IPS-18c (cell line): ENCODE measurements around the gene PRDM8.

Source experiments
- H3K4me3 ChIP-seq: 2 replicates; pipeline ENCODE4 v1.7.0; 2013; ENCODE audit warnings: low read depth, mild to moderate bottlenecking, low read length, moderate library complexity; ENCODE audit not compliant: insufficient read depth
- H3K9me3 ChIP-seq: one replicate; pipeline ENCODE4 v1.6.1; 2013; ENCODE audit warnings: mild to moderate bottlenecking, low read length, moderate library complexity; ENCODE audit not compliant: control insufficient read depth, insufficient read depth

The PRDM8 gene

DNA sequence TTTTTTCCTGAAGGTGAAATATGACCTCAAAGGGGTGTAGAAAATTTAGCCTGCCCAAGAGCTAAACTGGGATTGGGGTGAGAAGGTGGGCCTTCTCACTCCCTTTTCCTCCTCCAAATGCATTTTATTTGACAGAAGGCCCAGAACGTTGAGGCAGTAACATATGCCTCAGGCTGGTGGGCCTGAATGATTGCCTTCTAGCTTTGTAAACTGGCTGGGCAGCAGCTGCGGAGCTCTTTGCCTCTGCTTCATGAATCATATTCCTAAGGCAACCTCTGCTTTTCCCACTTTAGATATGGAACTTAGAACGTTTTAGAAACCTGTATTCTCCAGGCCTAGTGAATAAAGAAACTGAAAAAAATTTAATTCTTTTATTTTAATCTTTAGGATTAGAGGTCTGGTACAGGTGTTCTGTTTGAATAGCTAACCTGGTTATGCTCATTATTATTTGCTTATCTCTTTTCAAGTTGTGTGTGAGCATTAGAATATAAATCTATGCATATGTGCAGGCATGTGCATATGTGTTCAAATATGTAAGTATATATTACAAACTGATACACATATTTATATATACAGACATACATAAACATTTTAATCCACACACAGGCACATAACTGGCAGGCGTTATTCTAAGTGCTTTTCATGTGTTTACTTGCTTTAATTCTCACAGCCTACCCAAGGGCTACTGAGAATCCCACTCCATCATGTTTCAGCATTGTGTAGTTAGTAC, 11.5 kb downstream of the PRDM8 start:
- H3K4me3 ChIP-seq: no peak overlapping the region
- peaks cover 2% of the 10 kb centered on the region for H3K9me3 ChIP-seq

DNA sequence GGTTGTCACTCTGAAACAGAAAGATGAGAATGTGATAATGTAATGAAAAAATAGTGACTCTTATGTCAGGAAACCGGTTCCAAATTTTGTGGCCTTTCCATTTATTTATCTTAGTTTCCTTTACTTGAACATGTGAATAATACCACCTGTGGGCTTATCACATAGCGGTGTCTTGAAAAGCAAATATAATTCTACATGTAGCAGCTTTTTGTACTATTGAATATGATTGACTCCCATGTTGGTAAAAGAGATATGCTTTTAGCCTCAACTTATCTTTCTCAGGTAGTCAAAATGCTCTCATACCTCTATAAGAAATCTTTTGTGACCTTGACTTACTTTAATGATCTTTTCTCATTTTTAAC, 12.0 kb downstream of the PRDM8 start:
- Histone ChIP-seq H3K4me3 (no peak overlapping the region), H3K9me3 (peaks cover 2% of the 10 kb centered on the region)

DNA sequence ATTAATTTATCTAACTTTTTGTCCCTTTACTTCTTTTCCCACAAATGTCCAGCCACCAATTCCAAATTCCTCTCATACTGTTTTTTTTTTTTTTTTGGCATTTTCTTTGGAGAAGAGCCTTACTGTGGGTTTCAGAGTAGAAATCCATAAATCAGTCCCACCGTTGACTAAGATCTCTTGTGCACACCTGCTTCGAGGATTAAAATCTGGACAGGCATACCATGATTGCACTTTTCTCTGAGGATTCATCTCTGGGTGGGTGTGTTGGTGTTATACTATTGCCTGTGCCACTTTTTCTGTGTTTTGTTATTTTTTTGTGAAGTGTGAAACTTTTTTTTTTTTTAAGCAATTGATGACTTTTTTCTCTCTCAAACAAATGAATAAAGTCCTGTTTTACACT, 13.2 kb downstream of the PRDM8 start:
- Histone ChIP-seq H3K9me3 (peaks cover 2% of the 10 kb centered on the region), H3K4me3 (no peak overlapping the region)

DNA sequence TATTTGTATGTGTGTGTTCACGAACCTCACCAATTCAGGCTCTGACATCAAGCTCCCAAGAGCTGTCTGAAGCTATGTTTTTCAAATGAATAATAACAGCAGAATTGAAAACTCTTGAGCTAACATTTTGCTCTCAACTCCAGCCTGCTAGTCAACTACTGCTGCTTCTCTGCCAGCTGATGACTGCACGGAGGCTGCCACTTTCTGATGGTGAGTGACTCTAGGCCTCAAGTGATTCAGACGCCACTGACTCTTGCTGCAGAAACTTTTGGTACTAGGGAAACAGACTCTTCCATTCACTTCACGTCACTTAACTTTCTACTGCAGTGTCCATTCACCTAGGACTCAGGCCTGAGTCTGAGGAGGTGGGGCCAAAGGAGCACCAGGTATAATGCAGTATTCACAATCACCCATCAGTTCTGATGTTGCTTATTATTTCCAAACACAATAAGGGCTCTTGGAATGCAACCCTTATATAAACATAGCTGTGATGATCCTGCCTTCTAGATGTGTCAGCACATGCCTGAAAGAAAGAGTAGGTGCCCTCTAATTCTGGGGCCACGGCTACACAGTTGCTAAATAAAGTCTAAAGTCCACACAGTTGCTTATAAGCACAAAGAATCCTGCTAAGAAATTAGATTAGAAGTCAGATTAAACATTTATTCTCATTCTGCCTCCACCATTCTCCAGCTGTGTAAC, 16.0 kb downstream of the PRDM8 start:
- Histone ChIP-seq H3K4me3 (no peak overlapping the region), H3K9me3 (no peaks in the 10 kb centered on the region)

DNA sequence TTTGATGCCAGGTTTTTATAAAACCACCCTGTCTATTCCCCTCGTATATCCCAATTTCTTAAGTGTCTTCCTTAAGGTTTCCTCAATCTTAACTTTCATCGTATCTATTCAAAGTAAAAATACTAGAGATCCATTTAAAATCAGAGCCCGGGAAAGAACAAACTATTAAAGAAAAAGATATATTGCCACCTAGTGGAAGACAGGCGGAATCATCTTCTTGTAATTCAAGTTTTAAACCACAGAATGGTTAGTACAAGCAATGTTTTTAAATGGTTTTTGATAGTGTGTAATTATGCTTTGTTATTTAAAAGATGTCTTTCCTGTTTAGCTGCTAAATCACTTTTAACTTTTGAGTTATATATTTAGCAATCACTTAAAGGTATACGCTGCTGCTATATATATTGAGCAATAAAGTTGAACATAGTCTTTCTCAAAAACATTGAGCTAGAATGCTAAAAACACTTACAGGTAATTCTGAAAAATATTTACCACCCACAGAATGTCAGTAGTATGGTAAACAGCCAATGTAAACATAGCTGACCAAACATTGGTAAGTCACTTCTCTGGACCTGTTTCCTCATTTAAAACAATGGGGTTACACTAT, 18.2 kb downstream of the PRDM8 start:
- H3K4me3 ChIP-seq: no peak overlapping the region

DNA sequence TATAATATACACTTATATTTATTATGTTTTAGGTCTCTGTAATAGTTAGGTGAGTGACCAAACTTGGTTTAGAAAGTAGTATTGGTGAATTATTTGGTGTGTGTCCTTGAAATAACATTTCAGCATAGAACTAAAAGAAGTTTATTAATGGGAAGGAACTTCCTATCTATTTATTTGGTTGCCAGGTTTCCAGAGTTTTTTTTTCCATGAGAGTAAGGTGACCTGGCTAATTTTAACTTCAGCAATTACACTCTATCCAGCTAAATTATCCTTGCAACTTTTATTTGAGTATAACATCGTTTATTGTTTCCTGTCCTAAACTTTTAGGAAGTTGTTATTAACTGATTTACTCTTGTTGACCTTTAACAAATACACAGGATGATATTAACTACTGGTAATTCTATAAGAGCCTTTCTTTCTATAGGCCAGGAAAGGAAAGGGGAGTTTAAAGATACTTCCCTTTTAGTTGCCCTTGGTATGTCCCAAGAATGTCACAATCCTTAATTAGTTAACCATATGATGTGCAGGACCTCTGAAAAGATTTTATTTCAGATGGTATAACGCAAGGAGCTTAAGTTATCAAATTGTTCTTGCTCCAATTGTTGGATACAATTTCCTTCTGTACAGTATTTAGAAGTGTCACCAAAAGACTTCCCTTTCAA, 18.9 kb downstream of the PRDM8 start:
- no peak overlapping the region for H3K4me3 ChIP-seq
- H3K9me3 ChIP-seq: no peaks in the 10 kb centered on the region

More for the DNA sequence above, 18.2 kb downstream of the PRDM8 start:
- H3K9me3 ChIP-seq: no peaks in the 10 kb centered on the region

DNA sequence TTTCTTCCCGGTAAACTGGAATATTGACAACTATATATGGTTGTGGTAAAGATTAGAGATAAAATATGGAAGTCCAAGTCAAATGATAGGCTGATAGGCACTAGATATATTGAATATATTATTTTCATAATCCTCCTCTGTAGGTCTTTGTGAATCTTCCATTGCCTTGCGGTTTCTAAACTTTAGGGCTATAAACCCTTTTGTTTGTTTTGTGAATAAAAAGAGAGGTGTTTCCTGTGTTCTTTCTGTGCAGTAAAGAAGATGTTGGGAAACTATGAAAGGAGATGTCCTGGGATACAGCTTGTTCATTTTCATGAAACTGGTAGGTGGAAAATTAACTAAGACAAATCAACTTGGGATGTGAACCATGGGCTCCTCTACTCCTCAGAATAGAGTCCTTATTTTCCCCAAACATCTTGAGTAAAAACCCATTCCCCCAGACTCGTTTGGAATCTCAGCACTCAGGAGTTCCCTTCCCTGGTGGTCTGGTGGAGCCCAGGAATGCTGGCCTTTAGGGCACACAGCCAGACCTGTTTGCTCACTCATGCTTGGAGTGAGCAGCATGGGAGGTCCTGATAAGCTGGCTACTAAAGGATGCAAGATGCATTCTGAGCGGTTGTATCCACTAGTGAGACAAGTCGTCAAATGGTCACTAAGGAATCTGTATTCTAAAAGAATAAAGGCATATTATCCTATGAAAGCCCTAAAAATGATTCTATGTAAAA, 22.2 kb downstream of the PRDM8 start:
- H3K9me3 ChIP-seq: no peaks in the 10 kb centered on the region
- H3K4me3 ChIP-seq: no peak overlapping the region

DNA sequence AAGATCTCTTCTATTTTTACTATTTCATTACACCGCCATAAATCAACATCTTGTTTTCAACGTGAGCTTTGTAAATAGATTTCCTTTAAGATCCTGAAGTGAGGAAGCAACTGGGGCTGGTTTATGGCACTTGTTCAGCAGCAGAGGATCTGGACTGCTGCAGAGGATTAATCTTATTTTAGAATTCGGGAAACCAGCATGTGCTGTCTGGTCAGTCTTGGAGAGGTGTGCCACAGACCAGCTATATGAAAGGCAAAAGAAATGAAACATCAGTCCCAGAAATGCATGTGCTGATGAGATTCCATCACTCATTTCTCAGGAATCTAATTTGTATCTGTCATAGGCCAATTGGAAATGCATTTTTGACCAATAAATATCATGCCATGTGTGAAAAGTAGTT, 23.4 kb downstream of the PRDM8 start:
- Histone ChIP-seq H3K4me3 (no peak overlapping the region), H3K9me3 (no peaks in the 10 kb centered on the region)

DNA sequence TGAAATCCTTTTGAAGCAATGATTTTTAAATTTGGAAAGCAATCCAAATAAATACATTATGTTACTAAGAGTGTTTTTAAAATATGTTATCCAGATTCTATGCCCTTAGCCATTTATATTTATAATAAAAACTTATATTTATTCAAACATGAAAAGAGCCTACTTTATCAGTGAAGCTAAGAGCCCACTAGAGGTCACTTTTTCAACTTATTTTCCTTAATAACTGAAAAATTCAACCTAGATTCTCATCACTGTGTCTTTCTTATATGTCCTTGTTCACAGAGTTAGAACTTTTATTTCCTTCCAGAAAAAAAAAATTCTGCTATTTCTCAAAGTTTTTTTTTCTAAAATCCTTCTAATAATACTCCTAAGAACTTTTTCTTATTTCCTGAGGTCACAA, 23.9 kb downstream of the PRDM8 start:
- Histone ChIP-seq H3K9me3 (no peaks in the 10 kb centered on the region), H3K4me3 (no peak overlapping the region)

DNA sequence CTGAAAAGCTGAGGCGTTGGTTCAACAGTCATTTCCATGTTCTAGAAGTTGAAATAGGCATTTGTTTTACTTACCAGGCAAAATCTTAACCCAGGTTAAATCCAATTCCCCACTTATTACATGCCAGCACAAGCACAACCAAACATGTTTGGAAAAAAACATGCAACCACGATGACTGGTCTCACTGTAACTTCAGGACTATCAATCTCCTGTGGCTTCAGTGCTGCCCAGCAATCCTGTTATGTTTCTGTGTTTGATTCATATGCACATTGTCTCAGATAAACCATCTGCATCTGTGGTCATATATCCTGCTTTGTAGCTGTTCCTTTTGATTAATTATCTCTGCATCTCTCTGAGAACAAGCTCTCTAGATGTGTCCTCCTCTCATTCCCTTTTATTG, 28.3 kb downstream of the PRDM8 start:
- no peak overlapping the region for H3K4me3 ChIP-seq
- H3K9me3 ChIP-seq: no peaks in the 10 kb centered on the region

DNA sequence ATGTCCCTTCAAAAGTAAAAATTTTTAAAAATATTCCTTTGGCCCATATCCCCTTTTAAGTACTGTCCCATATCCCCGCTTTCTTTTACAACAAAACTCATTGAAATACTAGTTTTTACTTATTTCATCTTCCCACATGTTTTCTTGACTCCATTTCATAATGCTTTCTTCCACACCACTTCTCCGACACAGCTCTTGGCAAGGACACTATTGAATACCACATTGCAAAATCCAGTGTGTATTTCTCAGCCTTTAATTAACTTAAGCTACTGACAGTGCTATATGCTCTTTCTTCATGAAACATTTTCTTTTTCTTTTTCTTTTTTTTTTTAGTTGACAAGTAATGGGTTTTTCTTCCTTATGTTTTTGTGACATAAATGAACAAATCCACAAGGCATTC, 28.8 kb downstream of the PRDM8 start:
- H3K4me3 ChIP-seq: no peak overlapping the region
- no peaks in the 10 kb centered on the region for H3K9me3 ChIP-seq

DNA sequence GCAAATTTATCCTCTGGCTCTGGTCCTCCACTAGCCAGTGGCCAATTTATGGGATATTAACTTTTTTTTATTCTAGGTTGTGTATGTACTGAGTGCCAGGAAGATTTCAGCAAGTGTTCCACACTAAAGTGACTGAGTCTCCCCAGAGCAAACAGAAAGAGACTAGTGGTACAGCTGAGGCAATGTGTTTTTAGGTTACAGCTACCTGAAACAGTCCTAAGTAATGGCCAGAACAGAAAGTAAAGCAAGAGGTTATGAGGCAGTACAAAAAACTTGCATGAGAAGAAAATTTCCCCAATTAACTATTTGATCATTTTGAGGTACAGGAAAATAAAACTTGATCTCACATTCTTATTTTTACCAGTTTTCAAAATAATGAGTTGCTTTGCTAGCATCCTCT, 31.2 kb downstream of the PRDM8 start:
- Histone ChIP-seq H3K4me3 (no peak overlapping the region), H3K9me3 (no peaks in the 10 kb centered on the region)

DNA sequence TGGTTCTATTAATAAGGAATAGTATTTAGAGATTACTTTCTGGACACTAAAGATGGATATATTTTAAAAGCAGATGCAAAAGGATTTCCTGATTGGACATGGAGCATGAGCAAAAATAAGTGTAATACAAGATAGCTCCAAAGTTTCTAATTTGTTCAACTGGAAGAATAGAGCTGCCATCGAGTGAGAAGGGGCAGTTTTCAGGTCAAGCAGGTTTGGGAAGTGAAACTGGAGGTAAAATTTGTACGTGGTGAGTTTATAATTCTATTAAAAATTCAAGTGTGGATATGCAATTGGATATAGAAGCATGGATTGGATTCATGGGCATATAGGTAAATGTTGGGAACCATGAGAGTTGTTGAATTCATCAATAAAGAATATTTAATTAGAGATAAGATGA, 31.8 kb downstream of the PRDM8 start:
- Histone ChIP-seq H3K4me3 (no peak overlapping the region), H3K9me3 (no peaks in the 10 kb centered on the region)

DNA sequence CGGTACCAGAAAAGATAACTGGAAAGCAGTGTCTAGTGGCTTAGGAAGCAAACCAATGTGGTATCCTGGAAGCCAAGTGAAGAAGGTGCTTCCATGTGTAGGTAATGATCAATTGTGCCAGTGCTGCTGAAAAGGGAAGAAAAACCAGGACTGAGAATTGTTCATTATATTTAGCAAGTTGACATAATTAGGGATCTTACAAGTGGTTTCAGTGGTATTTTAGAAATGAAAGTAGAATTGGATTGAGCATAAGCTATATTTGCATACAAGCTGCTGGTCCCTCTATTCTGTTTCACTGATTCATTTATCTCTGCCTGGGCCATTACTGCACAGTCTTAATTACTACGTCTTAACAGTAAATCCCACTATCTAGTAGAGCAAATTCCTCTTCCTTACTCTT, 32.3 kb downstream of the PRDM8 start:
- no peaks in the 10 kb centered on the region for H3K9me3 ChIP-seq
- no peak overlapping the region for H3K4me3 ChIP-seq

DNA sequence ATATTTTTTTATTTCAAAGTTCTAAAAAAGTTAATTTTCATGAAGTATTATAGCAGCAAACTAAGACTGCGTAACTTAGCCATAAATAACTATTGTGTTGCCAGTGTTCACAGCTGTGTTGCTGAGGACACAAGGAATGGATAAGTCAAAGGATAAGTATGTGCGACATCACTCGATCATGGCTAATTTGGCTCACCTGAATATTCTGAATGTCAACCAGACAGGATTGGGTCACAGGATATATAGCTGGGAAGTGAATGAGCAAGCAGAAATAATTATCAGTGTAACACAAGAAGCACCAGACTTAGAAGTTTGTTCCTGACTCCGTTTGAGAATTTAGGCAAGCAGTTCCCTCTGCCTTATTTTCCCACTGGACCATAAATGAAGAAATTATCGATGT, 33.9 kb downstream of the PRDM8 start:
- Histone ChIP-seq H3K9me3 (no peaks in the 10 kb centered on the region), H3K4me3 (no peak overlapping the region)

DNA sequence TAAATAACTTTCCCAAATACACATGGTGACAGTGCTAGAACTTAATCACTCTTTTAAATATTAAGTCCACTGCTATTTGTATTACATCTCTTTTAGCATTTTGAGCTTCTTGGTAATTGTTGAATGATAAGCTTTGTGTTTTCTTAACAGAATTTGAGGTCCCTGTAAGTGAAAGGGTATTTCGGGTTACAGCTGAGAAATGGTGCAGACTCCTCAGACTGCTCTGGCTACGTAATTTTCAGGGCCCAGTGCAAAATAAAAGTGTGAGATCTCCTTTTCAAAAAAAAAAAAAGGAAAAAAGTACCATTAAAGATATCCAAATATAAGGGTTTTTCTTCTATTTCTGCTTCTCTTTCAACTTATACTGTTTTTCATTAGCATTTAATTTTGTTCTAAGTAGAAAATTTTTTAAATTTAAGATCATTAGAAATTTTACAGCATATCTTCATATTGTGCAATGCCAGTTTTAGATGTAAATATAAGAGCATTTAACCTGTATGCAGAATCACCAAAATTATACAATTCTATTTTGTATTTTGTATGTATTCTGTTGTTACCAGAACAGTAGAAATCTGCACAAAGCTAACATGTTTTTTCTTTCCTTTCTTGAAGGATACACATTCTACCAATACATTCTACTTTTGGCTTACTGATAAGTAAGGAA, 35.5 kb downstream of the PRDM8 start:
- Histone ChIP-seq H3K9me3 (no peaks in the 10 kb centered on the region), H3K4me3 (no peak overlapping the region)

DNA sequence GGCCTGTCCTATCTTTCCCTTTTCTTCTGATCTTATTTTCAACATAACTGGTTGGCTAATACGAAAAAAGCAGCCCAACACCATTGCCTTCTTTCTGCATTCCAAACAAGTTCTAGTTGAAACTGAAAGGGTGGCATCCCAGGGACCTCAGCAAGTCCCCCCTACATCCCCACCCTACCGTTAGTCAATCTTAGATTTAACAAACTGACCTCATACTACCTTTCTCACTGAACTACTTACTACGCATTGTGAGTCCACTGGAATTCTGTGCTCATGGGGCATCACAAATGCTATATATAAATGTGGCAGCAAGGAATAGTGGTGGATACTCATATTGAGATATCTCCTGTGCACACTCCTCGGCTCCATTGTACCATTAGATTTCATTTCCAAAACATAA, 36.1 kb downstream of the PRDM8 start:
- H3K9me3 ChIP-seq: no peaks in the 10 kb centered on the region

More for the DNA sequence above, 36.1 kb downstream of the PRDM8 start:
- H3K4me3 ChIP-seq: no peak overlapping the region
